NCI-H1092 (cell line): ENCODE data around the gene SPTB.

Experiments used
- DNase-seq: peaks from one replicate; lab custom pipeline; 2025; lab: John Stamatoyannopoulos, UW

Gene SPTB

GRCh38 chr14:64748995-64749714 is 130.6 kb downstream of the SPTB start:
- no peak for DNase-seq

GRCh38 chr14:64748521-64748920 is 131.2 kb downstream of the SPTB start:
- no peak for DNase-seq

DNA sequence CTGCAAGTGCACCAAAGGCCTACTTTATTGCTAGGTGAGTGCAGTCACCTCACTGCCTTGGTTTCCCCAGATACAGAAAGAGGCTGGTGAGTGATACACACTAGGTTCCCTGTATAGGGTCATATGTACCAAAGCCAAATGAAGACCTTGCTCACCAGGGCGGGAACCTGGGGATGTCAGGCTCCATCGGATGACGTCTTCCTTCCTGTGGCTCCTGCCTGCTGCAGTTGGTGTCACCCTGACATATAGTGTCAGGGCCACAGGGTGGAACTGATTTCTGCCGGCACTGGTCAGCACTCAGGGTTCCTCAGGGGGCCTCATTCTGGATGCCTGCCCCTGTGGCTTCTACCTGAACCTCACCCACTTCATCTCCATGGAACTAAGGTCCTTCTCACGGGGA is 132.4 kb downstream of the SPTB start:
- no peak for DNase-seq

DNA sequence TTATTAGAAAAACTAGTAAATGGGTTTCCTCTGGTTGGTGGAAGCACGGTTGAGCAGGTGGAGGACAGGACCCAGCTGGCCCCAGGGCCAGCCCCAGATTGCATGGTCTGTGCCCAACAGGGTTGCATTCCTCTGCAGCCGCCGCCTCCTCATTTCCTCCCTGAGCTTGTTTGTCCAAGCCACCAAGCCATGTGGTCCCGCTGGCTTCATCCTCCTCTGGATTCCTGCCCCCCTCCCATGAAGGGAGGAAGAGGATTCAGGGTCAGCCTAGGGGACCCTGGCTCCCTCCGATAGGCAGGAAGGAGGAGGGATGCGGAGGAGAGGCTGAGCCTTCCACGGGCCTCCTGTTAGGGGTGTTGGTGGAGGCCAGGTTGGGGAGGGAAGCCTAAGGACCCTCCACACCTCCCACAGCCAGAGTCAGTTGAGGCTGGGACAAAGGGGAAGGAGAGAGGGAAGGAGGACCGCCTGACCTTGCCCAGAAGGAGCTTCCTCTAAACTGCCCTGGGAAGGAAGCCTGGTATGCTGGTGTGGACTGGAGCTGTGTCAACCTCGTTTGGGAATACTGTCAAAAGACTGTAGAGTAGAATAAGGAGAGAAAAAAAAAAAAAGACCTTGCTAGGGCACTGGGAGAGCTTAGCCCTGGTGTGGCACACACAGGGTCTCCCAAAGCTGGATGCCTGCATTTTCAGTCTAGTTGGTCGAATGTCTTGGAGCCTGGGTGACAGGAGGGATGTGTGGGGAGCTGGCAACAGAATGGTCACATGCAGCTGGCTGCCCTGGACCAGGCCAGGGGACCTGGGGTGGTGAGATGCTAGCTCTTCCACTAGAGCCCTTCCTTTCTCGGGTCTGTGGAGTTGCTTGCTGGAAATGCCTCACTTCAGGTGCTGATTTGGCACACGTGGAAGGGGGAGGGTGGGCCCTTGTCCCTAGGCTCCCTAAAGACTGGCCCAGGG is 133.1 kb downstream of the SPTB start:
- no peak for DNase-seq

GRCh38 chr14:64745511-64746091 is 134.1 kb downstream of the SPTB start:
- no peak for DNase-seq

GRCh38 chr14:64743061-64743460 is 136.6 kb downstream of the SPTB start:
- no peak for DNase-seq

DNA sequence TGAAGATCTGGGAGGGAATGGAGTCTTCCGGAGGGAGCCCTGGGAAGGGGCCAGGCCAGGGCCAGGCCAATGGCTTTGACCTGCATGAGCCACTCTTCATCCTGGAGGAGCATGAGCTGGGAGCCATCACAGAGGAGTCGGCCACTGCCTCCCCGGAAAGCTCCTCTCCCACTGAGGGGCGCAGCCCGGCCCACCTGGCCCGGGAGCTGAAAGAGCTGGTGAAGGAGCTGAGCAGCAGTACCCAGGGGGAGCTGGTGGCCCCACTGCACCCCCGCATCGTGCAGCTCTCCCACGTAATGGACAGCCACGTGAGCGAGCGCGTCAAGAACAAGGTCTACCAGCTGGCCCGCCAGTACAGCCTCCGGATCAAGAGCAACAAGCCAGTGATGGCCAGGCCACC is 137.7 kb downstream of the SPTB start:
- no peak for DNase-seq

DNA sequence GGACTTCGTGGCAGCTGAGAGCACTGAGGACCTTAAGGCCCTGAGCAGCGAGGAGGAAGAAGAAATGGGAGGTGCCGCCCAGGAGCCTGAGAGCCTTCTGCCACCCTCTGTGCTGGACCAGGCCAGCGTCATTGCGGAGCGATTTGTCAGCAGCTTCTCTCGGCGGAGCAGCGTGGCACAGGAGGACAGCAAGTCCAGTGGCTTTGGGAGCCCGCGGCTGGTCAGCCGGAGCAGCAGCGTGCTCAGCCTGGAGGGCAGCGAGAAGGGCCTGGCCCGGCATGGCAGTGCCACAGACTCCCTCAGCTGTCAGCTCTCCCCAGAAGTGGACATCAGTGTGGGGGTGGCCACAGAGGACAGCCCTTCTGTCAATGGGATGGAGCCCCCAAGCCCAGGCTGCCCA is 138.5 kb downstream of the SPTB start:
- DNase-seq = no peak

GRCh38 chr14:64738281-64738804 is 141.4 kb downstream of the SPTB start:
- DNase-seq = no peak

DNA sequence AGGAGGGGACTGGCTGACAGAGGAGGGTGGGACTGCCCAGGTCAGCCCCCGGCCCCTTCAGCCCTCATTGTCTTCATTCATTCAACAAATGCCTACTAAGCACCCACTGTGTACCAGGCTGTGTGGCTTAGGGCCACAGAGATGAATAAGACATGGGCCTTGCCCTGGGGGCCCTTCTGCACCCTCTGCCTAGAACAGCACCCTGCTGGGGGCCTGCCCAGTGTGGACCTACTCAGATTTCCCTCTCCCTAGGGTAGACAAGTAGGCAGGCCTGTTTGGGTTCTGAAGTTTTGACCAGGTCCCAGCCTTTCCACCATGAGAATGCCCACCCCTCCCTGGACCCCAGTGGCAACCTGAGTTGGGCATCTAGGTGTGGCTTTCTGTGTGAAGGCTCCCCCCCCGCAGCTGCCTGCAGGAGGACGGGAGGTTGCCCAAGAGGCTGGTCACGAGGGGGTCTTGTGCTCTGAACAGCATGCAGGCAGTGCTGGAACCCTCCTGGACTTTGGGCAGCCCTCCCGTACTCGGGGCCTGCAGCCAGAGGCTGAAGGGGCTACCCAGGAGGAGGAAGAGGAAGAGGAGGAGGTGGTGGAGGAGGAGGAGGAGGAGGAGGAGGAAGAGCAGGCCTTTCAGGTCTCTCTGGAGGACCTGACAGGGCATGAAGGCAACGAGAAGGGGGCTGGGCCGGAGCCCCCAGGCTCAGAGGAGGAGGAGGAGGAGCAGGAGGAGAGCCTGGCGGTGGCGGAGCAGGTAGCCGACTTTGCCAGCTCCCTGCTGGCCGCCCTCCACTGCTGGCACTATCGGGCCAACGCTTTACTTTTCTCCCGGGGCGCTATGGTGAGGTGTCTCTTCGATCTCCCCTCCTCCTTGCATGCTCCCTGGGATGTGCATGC is 142.1 kb downstream of the SPTB start:
- no peak for DNase-seq

GRCh38 chr14:64736271-64737169 is 143.2 kb downstream of the SPTB start:
- peak; percentile 73 for DNase-seq

DNA sequence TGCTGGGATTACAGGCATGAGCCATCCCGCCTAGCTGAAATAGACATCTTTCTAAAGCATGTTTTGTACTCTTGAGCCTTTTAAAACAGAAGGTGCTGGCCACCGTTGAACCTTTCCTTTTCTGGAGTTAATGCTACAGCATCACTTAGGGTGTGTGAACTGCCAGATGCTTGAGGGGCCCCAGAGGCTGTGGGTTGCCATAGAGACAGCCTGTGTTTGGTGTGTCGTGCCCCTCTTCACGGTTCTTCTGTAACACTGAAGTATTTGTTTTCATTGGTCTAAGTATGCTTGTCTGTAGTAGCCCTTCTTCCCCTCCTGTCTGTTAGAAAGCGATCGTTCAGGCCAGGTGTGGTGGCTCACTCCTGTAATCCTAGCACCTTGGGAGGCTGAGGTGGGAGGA is 144.7 kb downstream of the SPTB start:
- peak; percentile 26 for DNase-seq

GRCh38 chr14:64733899-64734298 is 145.8 kb downstream of the SPTB start:
- no peak for DNase-seq

- no peak for DNase-seq
Observed at GRCh38 chr14:64733321-64733720, 146.4 kb downstream of the SPTB start.

DNA sequence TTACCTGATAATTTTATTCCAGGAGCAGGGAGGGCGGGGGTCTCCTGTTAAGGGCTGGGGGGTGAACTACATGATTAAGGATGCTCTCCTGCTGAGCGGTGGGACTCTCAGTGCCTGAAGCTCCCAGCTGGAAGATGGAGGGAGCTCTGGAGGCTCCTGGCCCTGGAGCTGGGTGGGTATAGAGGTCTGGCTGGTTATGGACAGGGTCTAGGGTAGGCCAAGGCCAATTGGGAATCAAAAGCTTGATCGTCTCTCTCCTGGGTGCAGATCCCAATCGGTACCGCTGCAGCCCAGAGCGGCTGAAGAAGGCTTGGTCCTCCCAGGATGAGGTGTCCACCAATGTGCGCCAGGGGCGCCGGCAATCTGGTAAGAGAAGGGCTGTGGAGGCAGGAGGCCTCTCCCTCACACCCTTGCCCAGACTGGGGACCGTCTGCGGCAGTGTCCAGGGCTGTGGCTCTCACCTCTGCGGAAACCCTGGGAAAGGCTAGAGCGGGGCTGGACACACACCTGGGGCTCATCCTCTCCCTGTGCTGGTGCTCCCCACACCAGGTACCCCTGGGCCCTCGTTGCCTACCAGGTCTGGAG is 147.1 kb downstream of the SPTB start:
- no peak for DNase-seq

DNA sequence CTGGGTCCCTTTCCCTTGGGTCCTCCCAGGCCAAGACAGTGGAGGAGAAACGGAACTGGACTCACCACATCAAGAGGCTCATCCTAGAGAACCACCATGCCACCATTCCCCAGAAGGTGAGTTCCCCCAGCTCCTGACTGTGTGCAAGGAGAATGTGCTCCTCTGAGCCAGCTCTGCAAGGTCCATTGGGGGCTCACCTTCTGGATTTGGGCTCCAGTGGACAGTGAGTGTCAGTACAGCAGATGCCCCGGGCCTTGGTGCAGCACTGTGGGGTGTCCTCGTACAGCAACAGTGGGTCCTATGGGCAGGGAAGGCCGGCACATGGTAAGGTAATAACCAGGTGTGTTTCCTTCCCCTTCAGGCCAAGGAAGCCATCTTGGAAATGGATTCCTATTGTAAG is 147.6 kb downstream of the SPTB start:
- no peak for DNase-seq

DNA sequence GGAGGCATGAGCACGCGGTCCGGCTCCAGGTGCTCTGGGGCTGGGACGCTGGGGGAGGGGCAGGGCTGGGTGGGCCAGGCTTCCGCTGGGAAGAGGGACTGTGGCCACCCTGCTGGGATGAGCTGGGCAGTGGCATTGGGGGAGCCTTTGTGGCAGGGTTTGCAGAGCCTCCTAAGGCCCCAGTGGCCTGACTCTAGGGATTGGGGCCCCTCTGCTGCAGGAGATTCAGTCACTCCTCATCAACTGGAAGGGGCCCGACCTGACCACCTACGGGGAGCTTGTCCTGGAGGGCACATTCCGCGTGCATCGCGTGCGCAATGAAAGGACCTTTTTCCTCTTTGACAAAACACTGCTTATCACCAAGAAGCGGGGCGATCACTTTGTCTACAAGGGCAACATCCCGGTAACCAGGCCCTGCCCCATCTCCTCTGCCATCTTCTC is 148.5 kb downstream of the SPTB start:
- no peak for DNase-seq

DNA sequence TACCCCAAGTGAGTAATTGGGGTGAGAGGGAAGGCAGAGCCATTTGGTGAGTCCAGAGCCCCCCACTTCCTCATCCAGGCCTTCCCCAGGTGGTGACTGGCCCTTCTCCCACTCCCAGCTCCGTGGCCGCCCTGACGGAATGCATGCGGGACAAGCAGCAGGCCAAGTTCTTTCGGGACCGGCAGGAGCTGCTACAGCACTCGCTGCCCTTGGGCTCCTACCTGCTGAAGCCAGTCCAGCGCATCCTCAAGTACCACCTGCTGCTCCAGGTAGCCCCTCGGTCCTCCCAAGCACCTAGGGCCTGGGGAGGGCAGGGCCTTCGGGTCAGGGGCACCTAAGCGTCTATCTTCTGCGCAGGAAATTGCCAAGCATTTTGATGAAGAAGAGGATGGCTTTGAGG is 149.0 kb downstream of the SPTB start:
- no peak for DNase-seq

GRCh38 chr14:64730061-64730440 is 149.7 kb downstream of the SPTB start:
- no peak for DNase-seq

GRCh38 chr14:64729386-64730060 is 150.2 kb downstream of the SPTB start:
- DNase-seq = no peak
